ENCODE results near the gene KMT2A.

KMT2A gene

DNA sequence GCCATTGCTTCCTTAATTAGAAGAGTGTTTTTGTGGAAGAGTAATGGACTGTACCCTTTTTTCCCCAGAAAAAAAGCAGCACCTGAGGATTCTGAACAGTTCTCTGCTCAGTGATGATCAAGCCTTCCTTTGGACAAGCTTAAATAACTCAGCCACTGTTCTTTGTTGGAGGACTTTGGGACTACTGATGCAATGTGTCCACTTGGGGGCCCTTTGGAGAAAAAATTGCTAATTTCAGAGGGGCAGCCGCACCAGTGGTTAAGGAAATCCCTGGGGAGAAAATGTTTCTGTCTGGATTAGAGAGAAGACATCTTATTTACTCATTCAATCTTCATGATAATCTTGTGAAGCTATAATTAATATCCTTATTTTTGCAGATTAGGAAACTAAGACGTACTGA is 5.3 kb upstream of the KMT2A start:
- TF ChIP-seq, protein P1, sequence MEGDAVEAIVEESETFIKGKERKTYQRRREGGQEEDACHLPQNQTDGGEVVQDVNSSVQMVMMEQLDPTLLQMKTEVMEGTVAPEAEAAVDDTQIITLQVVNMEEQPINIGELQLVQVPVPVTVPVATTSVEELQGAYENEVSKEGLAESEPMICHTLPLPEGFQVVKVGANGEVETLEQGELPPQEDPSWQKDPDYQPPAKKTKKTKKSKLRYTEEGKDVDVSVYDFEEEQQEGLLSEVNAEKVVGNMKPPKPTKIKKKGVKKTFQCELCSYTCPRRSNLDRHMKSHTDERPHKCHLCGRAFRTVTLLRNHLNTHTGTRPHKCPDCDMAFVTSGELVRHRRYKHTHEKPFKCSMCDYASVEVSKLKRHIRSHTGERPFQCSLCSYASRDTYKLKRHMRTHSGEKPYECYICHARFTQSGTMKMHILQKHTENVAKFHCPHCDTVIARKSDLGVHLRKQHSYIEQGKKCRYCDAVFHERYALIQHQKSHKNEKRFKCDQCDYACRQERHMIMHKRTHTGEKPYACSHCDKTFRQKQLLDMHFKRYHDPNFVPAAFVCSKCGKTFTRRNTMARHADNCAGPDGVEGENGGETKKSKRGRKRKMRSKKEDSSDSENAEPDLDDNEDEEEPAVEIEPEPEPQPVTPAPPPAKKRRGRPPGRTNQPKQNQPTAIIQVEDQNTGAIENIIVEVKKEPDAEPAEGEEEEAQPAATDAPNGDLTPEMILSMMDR (IDR thresholded peaks at IDR 0.05; ENCODE audit: low read depth, low read length): peak; percentile 26; the same call in 1 of the 2 replicates

DNA sequence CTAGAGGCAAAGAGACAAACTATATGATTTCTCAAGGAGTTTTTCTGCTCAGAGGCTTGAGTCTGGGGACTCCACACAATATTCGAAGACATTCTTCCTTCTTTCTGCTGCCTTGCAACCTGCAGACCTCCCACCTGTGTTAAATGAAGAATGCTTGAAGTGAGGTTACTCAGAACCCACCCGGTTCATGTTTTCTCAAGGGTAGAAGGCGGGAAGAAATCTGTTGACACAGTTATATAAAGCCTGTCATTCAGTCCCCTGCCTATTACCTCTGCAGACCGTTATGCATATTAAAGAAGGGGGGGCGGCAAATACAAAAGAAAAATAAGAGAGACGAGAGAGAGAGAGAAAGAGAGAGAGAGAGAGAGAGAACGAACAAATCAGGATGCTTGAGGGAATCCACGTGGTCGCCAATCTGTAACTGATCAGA is 2.2 kb upstream of the KMT2A start:
- no peak for DNase-seq
- H3K36me3 ChIP-seq: peaks cover 7% of the 10 kb centered on the region
- peak overlapping the region; percentile 58 for H3K4me3 ChIP-seq (ENCODE audit: low read depth, low read length)
- no peaks in the 10 kb centered on the region for H3K9me3 ChIP-seq (ENCODE audit: severe bottlenecking)
- TF ChIP-seq, protein P1 (IDR thresholded peaks at IDR 0.05; ENCODE audit: low read depth, low read length): no peak
- no peaks in the 10 kb centered on the region for H3K27me3 ChIP-seq (ENCODE audit: insufficient read depth, low read depth, severe bottlenecking)
- peak overlapping the region; percentile 95 for H3K27ac ChIP-seq

More for the DNA sequence above, 5.3 kb upstream of the KMT2A start:
- Histone ChIP-seq H3K27me3 (ENCODE audit: insufficient read depth, low read depth, severe bottlenecking) (no peaks in the 10 kb centered on the region), H3K36me3 (no peaks in the 10 kb centered on the region), H3K27ac (no peak overlapping the region), H3K4me3 (ENCODE audit: low read depth, low read length) (no peak overlapping the region), H3K9me3 (ENCODE audit: severe bottlenecking) (no peaks in the 10 kb centered on the region)
- no peak for DNase-seq

DNA sequence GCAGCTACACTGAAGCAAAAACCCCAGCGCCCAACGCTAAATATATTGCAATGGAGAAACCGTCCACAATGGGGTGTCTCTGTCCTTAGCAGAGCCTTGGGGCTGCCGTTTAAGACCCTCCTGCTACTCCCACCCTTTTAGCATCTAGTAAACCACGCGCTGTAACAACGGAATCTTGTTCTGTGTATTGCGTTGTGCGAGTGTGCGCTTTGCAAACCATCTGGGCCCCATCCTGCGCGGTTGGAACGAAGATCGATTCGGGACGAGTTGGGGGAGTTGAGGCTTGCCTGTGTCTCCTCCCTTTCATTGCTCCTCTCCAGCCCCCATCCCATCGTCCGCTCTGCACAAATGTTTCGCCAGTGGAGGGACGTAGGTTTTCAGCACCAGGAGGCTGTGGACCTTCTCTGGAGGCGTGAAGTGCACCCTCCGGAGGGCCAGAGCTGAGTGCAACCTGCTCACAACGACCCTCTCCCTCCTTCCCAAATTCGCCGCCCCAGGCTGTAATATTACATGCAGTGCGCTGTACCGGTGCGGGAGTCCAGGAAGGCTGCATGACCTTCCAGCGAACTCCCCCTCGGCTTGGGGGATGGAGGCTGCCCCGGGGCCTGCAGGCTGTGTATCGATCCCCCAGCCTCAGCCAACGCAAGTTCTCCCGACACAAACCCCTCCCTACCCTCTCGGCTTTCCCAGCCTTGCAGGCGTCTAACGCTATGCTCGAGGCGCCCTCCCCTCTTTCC is 1.6 kb upstream of the KMT2A start:
- Histone ChIP-seq H3K9me3 (ENCODE audit: severe bottlenecking) (no peaks in the 10 kb centered on the region), H3K4me3 (ENCODE audit: low read depth, low read length) (peak overlapping the region; percentile 58), H3K27me3 (ENCODE audit: insufficient read depth, low read depth, severe bottlenecking) (no peaks in the 10 kb centered on the region), H3K36me3 (peaks cover 12% of the 10 kb centered on the region), H3K27ac (peak overlapping the region; percentile 95)
- TF ChIP-seq, protein P1 (IDR thresholded peaks at IDR 0.05; ENCODE audit: low read depth, low read length): no peak
- peak; percentile 64 for DNase-seq

DNA sequence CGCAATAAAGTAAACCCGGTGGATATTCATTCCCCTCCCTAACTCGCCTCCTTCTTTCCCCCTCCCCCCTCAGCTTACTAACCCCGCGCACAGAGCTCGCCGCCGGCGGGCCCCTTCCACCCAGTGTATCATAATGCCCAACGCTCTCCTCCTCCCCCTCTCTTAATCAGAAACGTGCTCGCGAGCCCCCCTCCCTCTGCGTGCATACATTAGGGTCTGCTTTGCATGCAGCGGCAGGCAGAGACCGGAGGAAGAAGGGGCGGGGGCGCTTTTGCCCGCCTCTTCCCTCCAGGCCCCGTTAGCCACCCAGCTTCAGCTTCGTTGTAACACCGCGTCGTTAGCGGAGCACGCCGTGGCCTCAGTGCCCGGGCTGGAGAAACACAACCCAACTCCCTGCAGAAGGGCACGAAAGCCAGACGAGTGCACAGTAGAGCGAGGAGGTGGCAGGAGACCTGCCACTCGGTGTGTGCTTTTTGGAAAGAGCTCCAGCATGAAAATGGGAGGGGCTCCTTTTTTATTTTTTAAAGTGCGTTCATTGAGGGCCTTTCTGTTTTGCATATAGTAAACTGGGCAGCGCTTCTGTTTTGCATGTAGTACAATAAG is 901 bp upstream of the KMT2A start:
- H3K27me3 ChIP-seq (ENCODE audit: insufficient read depth, low read depth, severe bottlenecking): no peaks in the 10 kb centered on the region
- H3K36me3 ChIP-seq: peaks cover 19% of the 10 kb centered on the region
- DNase-seq: peak; percentile 97
- peak overlapping the region; percentile 95 for H3K27ac ChIP-seq
- peak overlapping the region; percentile 58 for H3K4me3 ChIP-seq (ENCODE audit: low read depth, low read length)
- TF ChIP-seq, protein P1 (IDR thresholded peaks at IDR 0.05; ENCODE audit: low read depth, low read length): no peak
- no peaks in the 10 kb centered on the region for H3K9me3 ChIP-seq (ENCODE audit: severe bottlenecking)

- TF ChIP-seq, protein P1 (IDR thresholded peaks at IDR 0.05; ENCODE audit: low read depth, low read length): no peak
- H3K27me3 ChIP-seq (ENCODE audit: insufficient read depth, low read depth, severe bottlenecking): no peaks in the 10 kb centered on the region
- peak overlapping the region; percentile 93 for H3K27ac ChIP-seq
- H3K36me3 ChIP-seq: peaks cover 27% of the 10 kb centered on the region
- peak overlapping the region; percentile 95 for H3K4me3 ChIP-seq (ENCODE audit: low read depth, low read length)
- peak; percentile 18 for DNase-seq
- no peaks in the 10 kb centered on the region for H3K9me3 ChIP-seq (ENCODE audit: severe bottlenecking)
Observed at GRCh38 chr11:118436639-118437207, 431 bp downstream of the KMT2A start.

All from WERI-Rb-1 (cell line).